Suprapubic skin (tissue), 3 donors: ENCODE data around the gene SERINC2.

Source experiments
- CTCF ChIP-seq, 2 donors: fragments of 200-600 bp in 1 of 2; fragments of 450-650 bp in 1 of 2; sonication (generic) in 1 of 2; IDR thresholded peaks; one replicate each; pipeline ENCODE4 v1.5.1; 2016 to 2019; ENCODE audit warnings: antibody characterized with exemption in 2 of 2, mild to moderate bottlenecking in 1 of 2, moderate library complexity in 1 of 2
- EP300 ChIP-seq: sonication (generic); formaldehyde crosslinking; IDR thresholded peaks from one replicate; pipeline ENCODE4 v1.6.1; 2017; ENCODE audit warnings: antibody characterized with exemption

DNA sequence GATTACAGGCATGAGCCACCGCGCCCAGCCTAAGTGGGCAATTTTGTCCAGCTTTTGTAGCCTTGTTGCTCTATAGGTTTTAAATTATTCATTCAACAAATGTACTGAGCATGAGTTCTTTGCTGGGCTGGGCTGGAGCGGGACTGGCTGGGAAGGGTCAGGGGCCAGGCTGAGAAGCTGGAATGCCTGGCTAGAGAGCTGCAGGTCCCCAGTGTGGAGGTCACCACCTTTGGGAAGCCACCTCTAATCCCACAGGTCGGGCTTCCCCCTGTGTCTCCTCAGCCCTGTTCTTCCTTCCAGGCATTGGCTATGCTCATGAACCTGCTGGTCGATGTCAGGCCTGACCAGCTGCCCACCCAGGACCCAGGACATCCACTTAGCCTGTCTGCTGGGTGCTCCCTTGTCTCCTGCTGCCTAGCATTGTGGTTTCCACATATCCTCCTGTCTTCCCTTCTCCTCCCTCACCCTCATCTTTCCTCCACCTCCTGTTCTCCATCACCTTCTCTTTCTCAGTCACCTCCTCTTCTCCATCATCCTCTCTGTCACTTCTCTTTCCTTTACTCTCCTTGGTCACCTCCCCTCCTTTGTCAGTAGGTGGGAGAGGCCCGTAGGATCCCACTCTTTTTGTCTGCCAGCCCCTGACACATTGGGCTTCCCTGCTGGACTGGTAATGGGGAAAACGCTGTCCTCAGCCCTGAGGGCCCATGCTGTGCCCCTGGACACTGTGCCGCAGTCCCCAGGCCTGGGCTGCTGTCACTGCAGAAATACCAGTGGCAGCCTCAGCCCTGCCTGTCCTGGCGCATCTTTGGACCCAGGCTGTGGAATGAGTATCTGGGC is 23.8 kb downstream of the SERINC2 start:
- TF ChIP-seq CTCF (IDR thresholded peaks at IDR 0.05) (no peak), EP300 (no peak)
